ENCODE measurements around the gene RNPEP.
A peak's percentile ranks its signal among the peaks of the same experiment; 100 is the strongest.
"Not testable (repeated sequence)": the region's sequence is repeated elsewhere in the genome, so short reads cannot be mapped to it uniquely, and the experiment has no call there.

The RNPEP gene

GRCh38 chr1:201962382-201962781 lies 20.1 kb upstream of the RNPEP start:
- DNase-seq (ENCODE audit: low spot score): not testable (repeated sequence)

DNA sequence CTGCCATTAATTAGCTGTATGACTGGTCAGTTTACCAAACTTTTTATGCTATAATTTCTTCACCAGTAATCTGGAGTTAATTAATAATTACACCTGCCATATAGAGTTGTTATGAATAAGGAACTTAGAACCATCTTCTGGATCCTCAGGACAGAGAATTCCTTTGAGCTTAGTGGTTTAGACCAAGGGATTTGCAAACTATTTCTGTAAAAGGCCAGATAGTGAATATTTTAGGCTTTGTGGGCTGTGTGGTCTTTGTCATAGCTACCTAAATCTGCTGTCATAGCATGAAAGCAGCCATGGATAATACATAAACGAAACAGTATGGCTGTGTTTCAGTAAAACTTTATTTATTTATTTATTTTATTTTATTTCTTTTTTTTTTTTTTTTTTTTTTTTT lies 18.2 kb upstream of the RNPEP start:
- DNase-seq (ENCODE audit: low spot score): no peak

DNA sequence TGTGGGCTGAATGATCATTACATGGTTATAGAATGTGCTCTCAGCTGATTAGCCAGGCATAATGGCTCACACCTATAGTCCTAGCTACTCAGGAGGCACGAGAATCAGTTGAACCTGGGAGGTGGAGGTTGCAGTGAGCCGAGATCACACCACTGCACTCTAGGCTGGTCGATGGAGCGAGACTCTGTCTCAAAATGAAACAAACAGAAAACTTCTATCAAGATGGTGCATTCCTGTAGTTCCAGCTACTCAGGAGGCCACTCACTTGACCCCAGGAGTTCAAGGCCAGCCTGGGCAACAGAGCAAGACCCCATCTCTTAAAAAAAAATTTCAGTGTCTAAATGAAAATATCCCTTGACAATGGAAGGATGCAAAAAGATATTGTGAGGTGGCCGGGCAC lies 16.3 kb upstream of the RNPEP start:
- no peak for DNase-seq (ENCODE audit: low spot score)

DNA sequence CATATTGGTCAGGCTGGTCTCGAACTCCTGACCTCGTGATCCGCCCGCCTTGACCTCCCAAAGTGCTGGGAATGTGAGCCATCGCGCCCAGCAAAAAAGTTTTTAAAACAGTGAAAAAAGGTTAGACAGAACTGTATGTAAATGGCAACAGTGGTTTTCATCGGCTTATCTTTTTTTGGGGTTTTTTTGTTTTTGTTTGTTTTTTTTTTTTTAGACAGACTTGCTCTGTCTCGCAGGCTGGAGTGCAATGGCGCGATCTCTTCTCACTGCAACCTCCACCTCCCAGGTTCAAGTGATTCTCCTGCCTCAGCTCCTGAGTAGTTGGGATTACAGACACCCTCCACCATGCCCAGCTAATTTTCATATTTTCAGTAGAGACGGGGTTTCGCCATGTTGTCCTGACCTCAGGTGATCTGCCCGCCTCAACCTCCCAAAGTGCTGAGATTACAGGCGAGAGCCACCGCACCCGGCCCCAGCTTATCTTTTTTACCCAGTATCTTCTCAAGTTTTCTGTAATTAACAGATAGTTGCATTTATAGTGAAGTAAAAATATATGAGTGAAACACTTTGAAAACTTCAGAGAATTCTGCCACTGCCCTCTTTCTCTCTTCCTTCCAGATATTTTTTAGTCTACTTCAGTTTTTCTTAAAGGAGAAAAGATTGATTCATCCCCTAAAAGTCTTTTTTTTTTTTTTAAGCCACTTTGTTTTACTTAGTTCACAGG lies 14.1 kb upstream of the RNPEP start:
- peak; percentile 72 for DNase-seq (ENCODE audit: low spot score)

DNA sequence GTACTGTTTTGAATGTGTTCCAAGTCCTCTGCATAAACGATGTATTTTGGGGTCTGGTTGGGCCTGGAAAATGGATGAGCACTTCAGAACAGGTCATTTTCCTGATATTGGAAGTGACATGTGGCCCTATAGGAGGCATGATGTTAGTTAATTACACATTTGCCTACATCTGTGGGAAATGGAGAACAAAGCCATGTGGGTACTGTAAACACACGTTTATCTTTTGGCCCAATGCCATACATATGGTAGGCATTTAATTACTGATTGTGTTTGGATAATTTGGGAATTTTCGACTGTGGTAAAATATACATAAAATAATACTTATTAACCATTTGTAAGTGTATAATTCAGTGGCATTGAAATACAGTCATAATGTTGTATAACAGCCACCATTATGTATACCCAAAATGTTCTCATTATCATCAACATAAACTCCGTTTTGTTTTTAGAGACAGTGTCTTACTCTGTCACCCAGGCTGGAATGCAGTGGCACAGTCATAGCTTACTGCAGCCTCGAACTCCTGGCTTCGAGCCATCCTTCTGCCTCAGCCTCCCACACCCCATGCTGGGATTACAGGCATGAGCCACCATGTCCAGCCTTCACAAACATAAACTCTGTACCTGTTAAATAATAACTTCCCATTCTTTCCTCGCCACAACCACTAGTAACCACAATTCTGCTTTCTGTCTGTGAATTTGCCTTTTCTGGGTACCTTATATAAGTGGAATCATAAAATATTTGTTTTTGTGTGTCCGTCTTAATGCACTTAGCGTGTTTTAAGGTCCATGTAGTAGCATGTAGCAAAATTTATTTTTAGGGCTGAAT lies 11.9 kb upstream of the RNPEP start:
- peak; percentile 56 for DNase-seq (ENCODE audit: low spot score)

DNA sequence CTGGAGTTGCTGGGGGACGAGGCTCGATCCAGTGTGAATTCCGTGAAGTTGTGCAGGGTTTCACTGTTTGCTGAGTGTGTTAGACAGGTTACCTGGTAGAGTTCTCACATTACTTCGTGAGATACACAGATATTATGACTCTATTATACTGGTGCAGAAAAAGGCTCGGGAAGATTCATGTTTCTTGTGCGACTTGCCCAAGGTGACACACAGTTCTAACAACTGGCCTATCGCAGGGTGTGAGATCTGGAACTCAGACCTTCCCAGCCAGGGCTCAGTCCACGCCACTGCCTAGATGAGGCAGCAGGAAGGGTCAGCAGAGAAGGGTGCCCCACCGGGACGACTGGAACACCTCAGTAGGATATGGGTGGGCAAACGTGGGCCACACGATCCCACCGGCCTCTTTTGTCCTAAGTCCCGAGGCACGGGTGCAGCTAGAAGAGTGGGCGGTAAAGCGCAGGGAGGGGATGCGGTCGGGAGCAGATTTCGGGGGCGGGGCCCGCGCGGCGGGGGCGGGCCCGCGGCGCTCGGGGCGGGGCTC lies 296 bp upstream of the RNPEP start:
- DNase-seq (ENCODE audit: low spot score): peak; percentile 46

- DNase-seq (ENCODE audit: low spot score): no peak
Measured at GRCh38 chr1:201983380-201983805, 945 bp downstream of the RNPEP start.

DNA sequence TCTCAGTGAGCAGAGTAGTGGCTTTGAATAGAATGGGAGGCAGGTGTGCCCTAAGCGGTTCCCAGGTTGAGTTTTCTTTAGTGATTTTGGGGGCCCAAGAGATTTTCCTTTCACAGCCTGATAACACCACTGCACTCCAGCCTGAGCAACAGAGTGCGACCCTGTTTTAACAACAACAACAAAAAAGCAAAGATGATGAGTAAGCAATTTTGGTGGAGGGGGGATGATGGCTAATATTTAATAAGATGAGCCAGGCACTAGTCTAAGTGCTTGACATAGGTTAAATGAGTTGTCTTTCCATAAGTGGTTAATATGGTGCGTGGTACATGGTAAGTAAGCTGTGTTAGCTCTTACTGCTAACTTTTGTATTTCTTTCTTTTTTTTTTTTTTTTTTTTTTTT lies 2.0 kb downstream of the RNPEP start:
- no peak for DNase-seq (ENCODE audit: low spot score)

- no peak for DNase-seq (ENCODE audit: low spot score)
Measured at GRCh38 chr1:201985355-201985754, 2.9 kb downstream of the RNPEP start.

DNA sequence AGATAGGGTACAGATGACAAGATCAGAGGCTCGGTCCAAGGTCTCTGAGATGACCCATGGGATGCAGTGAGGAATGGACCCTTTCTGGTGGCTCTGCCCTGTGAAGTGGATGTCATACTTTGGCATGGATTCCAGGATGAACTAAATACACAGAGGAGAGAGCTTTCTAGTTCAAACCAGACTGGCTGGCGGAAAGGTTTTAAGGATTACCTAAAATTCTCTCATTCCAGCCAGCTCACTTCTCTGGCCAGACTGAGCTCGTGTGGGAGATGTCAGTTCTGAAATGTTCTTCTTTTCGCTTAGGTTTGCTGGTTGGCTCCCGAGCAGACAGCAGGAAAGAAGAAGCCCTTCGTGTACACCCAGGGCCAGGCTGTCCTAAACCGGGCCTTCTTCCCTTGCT lies 6.2 kb downstream of the RNPEP start:
- DNase-seq (ENCODE audit: low spot score): no peak

GRCh38 chr1:201989354-201990128 lies 7.1 kb downstream of the RNPEP start:
- DNase-seq (ENCODE audit: low spot score): no peak

DNA sequence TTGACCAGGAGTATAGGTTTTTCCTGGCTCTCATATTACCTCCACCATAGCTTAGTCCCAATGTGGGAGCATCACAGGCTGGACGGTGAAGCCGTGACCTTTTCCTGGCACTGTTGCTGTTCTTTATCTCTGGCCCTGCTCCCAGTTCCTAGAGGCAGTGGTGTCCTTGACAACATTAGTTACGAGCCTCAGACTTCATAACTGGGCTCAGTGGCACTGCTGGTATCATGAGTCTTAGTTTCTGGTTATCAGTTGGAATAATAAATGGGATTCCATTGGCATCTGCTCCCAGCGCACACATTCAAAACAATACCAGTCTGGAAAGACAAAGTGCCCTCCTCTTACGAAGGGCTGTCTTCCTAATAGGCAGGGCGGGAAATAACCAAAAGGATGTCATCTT lies 8.0 kb downstream of the RNPEP start:
- no peak for DNase-seq (ENCODE audit: low spot score)

DNA sequence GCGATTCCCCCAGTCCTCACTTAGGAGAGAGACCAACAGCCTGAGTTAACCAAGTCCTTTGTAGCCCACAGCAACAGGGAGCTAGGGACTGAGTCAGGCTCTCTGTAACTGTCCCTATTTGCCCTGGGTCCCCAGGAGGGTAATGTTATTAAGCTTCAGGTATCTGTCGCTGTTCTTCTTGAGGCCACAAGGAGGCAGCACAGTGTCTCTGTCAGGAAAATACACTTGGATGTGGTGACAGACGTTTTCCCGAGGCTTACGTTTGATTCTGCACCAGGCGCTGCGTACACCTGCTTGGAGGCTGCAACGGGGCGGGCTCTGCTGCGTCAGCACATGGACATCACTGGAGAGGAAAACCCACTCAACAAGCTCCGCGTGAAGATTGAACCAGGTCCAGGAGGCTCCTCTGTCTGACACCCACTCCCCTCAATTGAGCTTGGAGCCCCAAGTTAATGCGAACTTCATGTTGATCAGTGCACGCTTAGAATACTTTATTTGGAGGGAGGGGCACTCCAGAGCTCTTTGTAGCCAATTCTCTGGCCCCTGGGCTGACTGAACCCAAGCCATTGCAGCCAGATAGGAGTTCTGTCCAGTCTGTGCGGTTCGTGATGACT lies 17.3 kb downstream of the RNPEP start:
- DNase-seq (ENCODE audit: low spot score): peak; percentile 73

GRCh38 chr1:202002507-202002906 lies 20.1 kb downstream of the RNPEP start:
- DNase-seq (ENCODE audit: low spot score): no peak

GRCh38 chr1:202004711-202005110 lies 22.3 kb downstream of the RNPEP start:
- DNase-seq (ENCODE audit: low spot score): no peak

DNA sequence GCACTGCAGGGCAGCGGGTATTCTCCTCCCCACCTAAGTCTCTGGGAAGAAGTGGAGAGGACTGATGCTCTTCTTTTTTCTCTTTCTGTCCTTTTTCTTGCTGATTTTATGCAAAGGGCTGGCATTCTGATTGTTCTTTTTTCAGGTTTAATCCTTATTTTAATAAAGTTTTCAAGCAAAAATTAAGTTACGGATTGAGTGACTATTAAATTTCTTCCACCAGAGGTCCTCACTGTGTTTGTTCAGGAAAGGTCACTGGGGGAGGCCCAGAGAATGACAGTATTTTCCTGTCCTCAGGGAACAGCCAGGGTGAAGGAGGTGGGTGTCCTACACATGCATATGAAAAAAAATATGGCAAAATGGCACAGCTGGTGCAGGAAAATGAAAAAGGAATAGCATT lies 23.5 kb downstream of the RNPEP start:
- DNase-seq (ENCODE audit: low spot score): no peak

- DNase-seq (ENCODE audit: low spot score): no peak
Measured at GRCh38 chr1:202007304-202007703, 24.9 kb downstream of the RNPEP start.

GRCh38 chr1:202007805-202008489 lies 25.5 kb downstream of the RNPEP start:
- no peak for DNase-seq (ENCODE audit: low spot score)

GRCh38 chr1:202009326-202010179 lies 27.1 kb downstream of the RNPEP start:
- DNase-seq (ENCODE audit: low spot score): peak; percentile 86
